HG02623 (cell line): ENCODE measurements around the gene LEMD1.

Experiments
- ATAC-seq: cut with Tn5 transposase; IDR thresholded peaks from one replicate; pipeline ENCODE4 v1.9.1; 2021; ENCODE audit warnings: moderate library complexity; ENCODE audit not compliant: unreplicated experiment

Gene LEMD1

GRCh38 chr1:205337481-205337880 lies 84.4 kb downstream of the LEMD1 start:
- no peak for ATAC-seq

GRCh38 chr1:205335692-205336091 lies 86.2 kb downstream of the LEMD1 start:
- no peak for ATAC-seq

GRCh38 chr1:205332015-205332791 lies 89.7 kb downstream of the LEMD1 start:
- no peak for ATAC-seq
